HG03159 (cell line): ENCODE data around the gene LYPD4.
"Not testable (repeated sequence)": the region's sequence is repeated elsewhere in the genome, so short reads cannot be mapped to it uniquely, and the experiment has no call there.

Source experiments
- ATAC-seq: cut with Tn5 transposase; IDR thresholded peaks from one replicate; pipeline ENCODE4 v1.9.1; 2021; ENCODE audit warnings: mild to moderate bottlenecking, moderate library complexity; ENCODE audit not compliant: unreplicated experiment

LYPD4 gene

DNA sequence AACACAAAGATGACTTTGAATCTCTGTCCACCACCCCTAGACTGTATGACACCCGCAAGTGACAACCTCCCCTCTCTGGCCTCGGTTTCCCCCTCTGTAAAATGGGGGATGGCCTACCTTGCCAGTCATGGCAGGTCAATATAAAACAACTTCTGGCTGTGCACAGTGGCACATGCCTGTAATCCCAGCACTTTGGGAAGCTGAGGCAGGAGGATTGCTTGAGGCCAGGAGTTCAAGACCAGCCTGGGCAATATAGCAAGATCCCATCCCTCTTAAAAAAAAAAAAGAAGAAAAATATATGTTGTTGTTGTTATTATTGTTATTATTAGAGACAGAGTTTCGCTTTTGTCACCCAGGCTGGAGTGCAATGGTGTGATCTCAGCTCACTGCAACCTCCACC lies 31.5 kb upstream of the LYPD4 start:
- not testable (repeated sequence) for ATAC-seq

DNA sequence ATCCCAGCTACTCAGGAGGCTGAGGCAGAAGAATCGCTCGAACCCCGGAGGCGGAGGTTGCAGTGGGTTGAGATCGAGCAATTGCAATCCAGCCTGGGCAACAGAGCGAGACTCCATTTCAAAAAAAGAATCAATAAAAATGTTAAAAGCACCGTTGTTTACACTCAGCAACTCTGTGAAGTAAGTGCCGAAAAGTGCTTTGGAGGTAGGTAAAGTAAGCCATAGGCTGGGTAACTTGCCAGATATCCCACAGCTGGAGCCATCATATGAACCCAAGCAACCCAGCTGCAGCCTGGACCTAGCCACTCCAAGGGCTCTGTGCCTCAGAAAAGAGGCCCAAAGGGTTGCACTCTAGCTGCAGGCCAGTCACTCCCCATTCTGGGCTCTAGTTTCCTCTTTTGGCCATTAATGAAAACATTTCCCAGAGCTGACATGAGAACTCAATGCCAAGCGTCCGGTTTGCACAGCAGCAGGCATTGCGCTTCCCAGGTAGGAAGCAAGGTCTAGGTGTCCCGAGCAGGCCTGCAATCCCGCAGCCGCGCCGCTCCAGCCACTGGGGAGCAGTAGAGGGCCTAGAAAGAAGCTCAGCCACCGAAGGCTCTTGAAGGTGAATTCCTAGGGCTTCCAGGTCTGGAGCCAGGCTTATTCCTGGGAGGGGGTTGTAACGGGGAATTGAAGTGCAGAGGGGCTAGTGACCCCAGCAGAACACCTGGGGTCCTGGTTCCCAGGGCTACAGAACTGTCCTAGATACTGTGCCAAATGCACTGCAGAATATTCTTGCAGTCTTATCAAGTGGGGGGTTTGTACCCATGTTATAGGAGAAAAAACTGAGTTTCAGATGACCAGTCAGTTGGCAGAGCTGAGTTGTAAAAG lies 28.5 kb upstream of the LYPD4 start:
- no peak for ATAC-seq

- no peak for ATAC-seq
These were observed 27.9 kb upstream of the LYPD4 start for GRCh38 chr19:41872384-41872774.

GRCh38 chr19:41871573-41872383 lies 27.3 kb upstream of the LYPD4 start:
- peak; percentile 48 for ATAC-seq

GRCh38 chr19:41870401-41870873 lies 26.0 kb upstream of the LYPD4 start:
- no peak for ATAC-seq

DNA sequence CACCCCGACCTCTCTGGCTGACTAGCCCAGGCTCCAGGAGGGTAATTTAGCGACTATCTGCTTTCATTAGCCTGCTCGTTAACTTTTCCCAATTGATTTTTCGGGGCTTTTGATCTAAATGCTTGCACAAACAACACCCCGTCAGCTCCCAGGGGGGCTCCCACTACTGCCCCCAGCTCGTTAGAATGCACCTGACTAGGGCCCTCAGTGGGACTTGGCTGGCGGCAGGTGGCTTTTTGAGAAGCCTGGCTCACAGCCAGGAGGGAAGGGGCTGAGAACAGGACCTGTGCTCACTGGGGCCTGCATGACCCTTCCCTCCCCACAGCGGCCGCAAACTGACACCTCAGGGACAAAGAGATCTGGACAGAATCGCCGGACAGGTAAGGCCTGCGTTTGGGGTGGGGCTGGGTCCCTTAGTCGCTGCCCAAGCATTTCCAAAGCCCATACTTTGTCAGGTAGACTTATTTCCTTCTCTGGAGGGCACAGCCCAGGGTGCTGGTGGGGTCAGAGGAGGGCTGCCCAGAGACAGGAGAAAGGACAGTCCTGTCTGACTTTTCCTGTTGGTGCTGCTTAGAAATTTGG lies 25.0 kb upstream of the LYPD4 start:
- no peak for ATAC-seq

DNA sequence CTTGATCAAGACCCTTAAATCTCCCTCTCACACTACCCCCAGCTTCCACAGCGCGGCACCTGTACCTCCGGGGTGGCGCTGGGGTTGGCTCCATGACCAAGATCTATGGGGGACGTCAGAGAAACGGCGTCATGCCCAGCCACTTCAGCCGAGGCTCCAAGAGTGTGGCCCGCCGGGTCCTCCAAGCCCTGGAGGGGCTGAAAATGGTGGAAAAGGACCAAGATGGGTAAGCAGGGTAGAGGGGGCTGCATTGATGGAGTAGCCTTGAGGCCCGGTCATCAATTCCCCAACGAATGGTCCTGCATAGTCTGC lies 24.5 kb upstream of the LYPD4 start:
- no peak for ATAC-seq

GRCh38 chr19:41868120-41868988 lies 23.9 kb upstream of the LYPD4 start:
- no peak for ATAC-seq

DNA sequence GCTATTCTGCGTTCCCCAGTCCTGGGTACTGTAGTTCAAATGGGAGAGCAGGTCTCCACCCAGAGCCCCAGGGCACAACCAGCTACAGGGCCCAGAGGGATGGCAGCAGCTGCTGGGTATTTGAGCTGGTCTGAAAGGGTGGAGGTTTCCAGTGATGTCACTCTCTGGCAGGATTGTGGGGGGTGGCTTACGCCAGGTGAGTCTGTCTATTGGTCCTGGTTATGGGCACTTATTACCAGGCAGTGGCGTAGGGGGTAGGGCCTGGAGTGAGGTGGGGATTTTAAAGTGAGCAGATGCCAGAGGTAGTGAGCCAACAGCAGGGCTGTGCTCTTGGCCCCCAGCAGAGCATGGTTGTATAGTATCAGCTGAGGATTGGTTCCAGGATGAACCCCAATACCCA lies 21.8 kb upstream of the LYPD4 start:
- no peak for ATAC-seq

DNA sequence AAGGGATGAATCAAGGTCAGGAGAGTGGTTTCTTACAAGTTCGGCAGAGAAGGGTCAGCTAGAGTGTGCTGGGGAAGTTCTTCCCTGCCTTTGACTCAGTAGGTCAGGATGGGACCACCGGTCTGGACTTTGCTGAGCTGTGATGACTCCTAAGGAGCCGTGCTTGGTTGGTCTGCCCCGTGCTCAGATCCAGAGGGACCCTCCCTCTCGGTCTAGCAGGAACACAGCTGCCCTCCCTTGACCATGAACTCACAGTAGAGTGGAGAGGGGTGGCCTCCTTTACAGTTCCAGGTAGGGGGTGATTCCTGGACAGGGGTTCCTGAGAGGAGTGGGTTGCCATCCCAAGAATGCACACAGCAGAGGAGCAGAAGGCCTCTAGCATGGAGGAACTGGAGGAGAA lies 19.9 kb upstream of the LYPD4 start:
- no peak for ATAC-seq

GRCh38 chr19:41863209-41863931 lies 18.9 kb upstream of the LYPD4 start:
- no peak for ATAC-seq

- ATAC-seq: no peak
These were observed 18.0 kb upstream of the LYPD4 start for GRCh38 chr19:41862445-41862986.

DNA sequence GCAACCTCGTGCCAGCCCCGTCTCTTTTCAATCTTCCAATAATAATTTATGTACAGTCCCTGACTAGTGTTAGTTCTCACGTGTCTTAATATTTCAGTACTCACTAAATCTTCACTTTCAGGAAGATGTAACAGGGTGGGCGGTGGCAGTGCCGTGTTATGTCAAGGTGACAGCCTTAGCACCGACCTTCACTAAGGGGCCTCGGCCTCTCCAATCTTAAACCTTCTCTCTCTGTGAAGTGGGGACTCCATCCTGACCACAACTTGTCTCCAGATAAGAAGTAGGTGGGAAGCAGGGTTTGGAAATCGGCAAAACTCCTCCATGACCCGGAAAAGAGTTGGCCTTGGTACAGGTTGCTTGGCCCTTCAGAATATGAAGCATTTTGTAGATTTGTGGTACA lies 17.4 kb upstream of the LYPD4 start:
- ATAC-seq: no peak

DNA sequence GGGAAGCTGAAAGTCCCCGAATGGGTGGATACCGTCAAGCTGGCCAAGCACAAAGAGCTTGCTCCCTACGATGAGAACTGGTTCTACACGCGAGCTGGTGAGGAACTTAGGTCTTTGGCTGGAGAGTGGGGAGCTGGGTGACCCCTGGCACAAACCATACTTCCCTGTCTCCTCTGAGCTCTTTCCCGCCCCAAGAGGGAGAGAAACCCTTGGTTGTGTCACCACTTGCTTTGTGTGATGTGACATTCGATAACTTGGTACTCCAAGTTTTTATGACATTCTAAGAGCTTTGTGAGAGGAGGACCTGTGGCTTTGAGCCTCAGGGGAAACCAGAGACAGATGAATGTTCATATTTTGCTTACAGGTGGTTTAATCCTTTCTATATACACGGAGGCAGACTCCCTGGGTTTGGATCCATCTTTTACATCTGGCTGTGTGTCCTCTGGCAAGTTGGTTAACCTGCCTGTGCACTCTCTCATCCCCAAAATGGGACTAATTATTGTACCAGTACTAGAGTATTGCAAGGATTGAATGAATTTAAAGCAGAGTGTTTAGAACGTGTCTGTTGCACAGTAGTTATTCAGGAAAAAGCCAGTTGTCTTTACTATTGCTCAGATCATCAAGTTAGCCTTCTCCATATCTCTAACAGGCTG lies 16.8 kb upstream of the LYPD4 start:
- ATAC-seq: no peak

GRCh38 chr19:41860419-41861115 lies 16.1 kb upstream of the LYPD4 start:
- ATAC-seq: no peak

- peak; percentile 71 for ATAC-seq
These were observed 15.3 kb upstream of the LYPD4 start, which contains the start of gene RPS19 for GRCh38 chr19:41859618-41860418. TSS of gene RPS19 (plus strand) at chr19:41860255. CDS start at chr19:41860775, 520 bp downstream.

- ATAC-seq: no peak
These were observed 14.7 kb upstream of the LYPD4 start for GRCh38 chr19:41859213-41859617.

DNA sequence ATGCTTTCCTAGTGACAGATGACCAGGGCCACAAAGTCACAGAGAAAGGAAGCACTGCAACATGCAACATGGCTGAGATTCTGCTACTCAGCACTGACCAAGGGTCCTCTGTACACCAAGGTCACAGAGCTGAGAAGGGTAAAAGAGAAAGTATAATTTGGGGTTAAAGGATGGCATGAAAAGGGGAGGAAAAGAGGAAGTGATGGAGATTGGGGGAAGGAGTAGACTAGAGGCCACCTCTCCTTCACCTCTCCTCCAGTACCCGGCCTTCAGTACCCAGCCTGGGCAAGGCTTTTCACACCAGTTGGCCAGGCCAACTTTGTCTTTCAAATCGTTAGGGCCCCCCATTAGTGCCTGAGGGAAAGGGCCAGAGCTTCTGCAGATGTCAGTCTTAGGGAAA lies 9.3 kb upstream of the LYPD4 start:
- ATAC-seq: no peak
